Posterior vena cava (tissue), 2 donors: ENCODE results near the gene NBPF1. TPM values are rescaled to one million over a fixed set of nuclear protein-coding genes. Genes with fewer than 3 reads are reported as not detected.
"Not testable (repeated sequence)": the region's sequence is repeated elsewhere in the genome, so short reads cannot be mapped to it uniquely, and the experiment has no call there.

Experiments used
- DNase-seq: peaks from one replicate; pipeline ENCODE4 v3.0.0-alpha.2; 2020; ENCODE audit warnings: low spot score
- intact Hi-C, 2 donors: fragments of 100-400 bp; cut with DNase I; formaldehyde crosslinking; loops; one replicate each; pipeline versions ENCODE4 v1.14.1 to v1.14.2; 2022 to 2023
- total RNA-seq, 2 donors: library from RNA; stranded (reverse); fragmentation: NEBNext Ultra II Directional; extraction: Animal tissue kit (Norgen Biotek cat#: 25700); gene quantifications; one replicate each; pipeline ENCODE4 v1.2.1, GENCODE V29; 2021
- donor health status: DM: yes; HTN: yes; CAD: no.
- donor health status: DM: yes; HTN: yes; CAD: no.

NBPF1 gene
- total RNA-seq, 2 donors from 2014 or later, result 28.9 to 63.0 TPM

GRCh38 chr1:16643001-16643411, 29.6 kb upstream of the NBPF1 start:
- intact Hi-C loops, result not testable (repeated sequence)
- peak; percentile 89 for DNase-seq

- intact Hi-C loops, result not testable (repeated sequence)
- DNase-seq, result peak; percentile 79
Measured at GRCh38 chr1:16642025-16642966, 28.9 kb upstream of the NBPF1 start.

GRCh38 chr1:16641159-16641975, 28.0 kb upstream of the NBPF1 start:
- intact Hi-C loops, result not testable (repeated sequence)

GRCh38 chr1:16639091-16640031, 26.0 kb upstream of the NBPF1 start:
- intact Hi-C loops, result not testable (repeated sequence)
- DNase-seq, result peak; percentile 78

More at GRCh38 chr1:16641159-16641975, 28.0 kb upstream of the NBPF1 start:
- DNase-seq, result not testable (repeated sequence)

GRCh38 chr1:16637941-16638778, 24.8 kb upstream of the NBPF1 start:
- peak; percentile 76 for DNase-seq
- intact Hi-C loops, result not testable (repeated sequence)

GRCh38 chr1:16636551-16637195, 23.3 kb upstream of the NBPF1 start:
- DNase-seq, result peak; percentile 80

GRCh38 chr1:16635959-16636358, 22.6 kb upstream of the NBPF1 start:
- intact Hi-C loops, result not testable (repeated sequence)
- DNase-seq, result peak; percentile 83

More at GRCh38 chr1:16636551-16637195, 23.3 kb upstream of the NBPF1 start:
- intact Hi-C loops, result not testable (repeated sequence)

GRCh38 chr1:16633540-16634282, 20.3 kb upstream of the NBPF1 start:
- peak; percentile 62 for DNase-seq
- intact Hi-C loops, result not testable (repeated sequence)

- intact Hi-C loops, result not testable (repeated sequence)
- DNase-seq, result peak; percentile 77
Measured at GRCh38 chr1:16632044-16632850, 18.9 kb upstream of the NBPF1 start.

- DNase-seq, result peak; percentile 87
- intact Hi-C loops, result no loop called here
Measured at GRCh38 chr1:16631248-16632043, 18.1 kb upstream of the NBPF1 start.

GRCh38 chr1:16630661-16631247, 17.4 kb upstream of the NBPF1 start:
- DNase-seq, result peak; percentile 86
- intact Hi-C loops, result no loop called here

GRCh38 chr1:16629916-16630530, 16.7 kb upstream of the NBPF1 start:
- DNase-seq, result peak; percentile 88
- intact Hi-C loops, result not testable (repeated sequence)

GRCh38 chr1:16628361-16629111, 15.2 kb upstream of the NBPF1 start:
- DNase-seq, result peak; percentile 88
- intact Hi-C loops, result no loop called here
